GM12878 (cell line): Measurements from ENCODE around the gene FAM167B. TPM values are rescaled to one million over a fixed set of nuclear protein-coding genes. Genes with fewer than 3 reads are reported as not detected.

Experiments used
- ATAC-seq: fragments of 200-7000 bp; cut with Tn5 transposase; 3 replicates; pipeline ENCODE4 v1.9.1; 2020; ENCODE audit warnings: mild to moderate bottlenecking, moderate library complexity
- BruUV-seq: library from RNA; stranded (reverse); fragments of 400-500 nt; replicated peaks from 2 replicates; lab custom pipeline; 2021; lab: Mats Ljungman, UMichigan
- CTCF ChIA-PET: fragments of 300-600 bp; sonication (Branson Sonifier 250); formaldehyde crosslinking; extraction: SDS; loops from one replicate; lab custom pipeline; 2021; ENCODE audit warnings: inconsistent platforms; lab: Yijun Ruan, JAX
- POLR2A ChIA-PET: fragments of 350-600 bp; formaldehyde crosslinking; extraction: SDS; loops from one replicate; lab custom pipeline; 2021; ENCODE audit warnings: inconsistent platforms; lab: Charles Lee
- RAD21 ChIA-PET: fragments of 300-600 bp; sonication (Branson Sonifier 250); formaldehyde crosslinking; loops from one replicate; lab custom pipeline; 2023; ENCODE audit warnings: antibody characterized with exemption; ENCODE audit not compliant: unreplicated experiment; lab: Charles Lee
- SMC1A ChIA-PET: fragments of 300-600 bp; sonication (Branson Sonifier 250); formaldehyde crosslinking; loops from one replicate; lab custom pipeline; 2023; ENCODE audit not compliant: unreplicated experiment, uncharacterized antibody; lab: Charles Lee
- DNase-seq: peaks from one replicate; pipeline ENCODE4 v3.0.0-alpha.2; 2011; ENCODE audit warnings: low read depth, low spot score
- FAIRE-seq: peaks from 3 replicates; lab custom pipeline; 2011; peaks lifted over from hg19 to GRCh38; lab: Jason Lieb, UNC
- H2AFZ ChIP-seq: 2 replicates; pipeline ENCODE4 v1.6.0; 2011; ENCODE audit warnings: low read depth, low read length, control low read depth; ENCODE audit not compliant: control insufficient read depth
- H3K27ac ChIP-seq: 2 replicates; pipeline ENCODE4 v1.5.1; 2011; ENCODE audit warnings: control low read depth; ENCODE audit not compliant: control insufficient read depth, insufficient read depth
- H3K27me3 ChIP-seq, 2 experiments: replicated peaks in 1 of 2; 2 replicates each; pipeline versions ENCODE4 v1.6.0 to v1.6.1; 2011; ENCODE audit warnings: low read length in 1 of 2; ENCODE audit not compliant: control insufficient read depth in 2 of 2, insufficient read depth in 2 of 2
- H3K36me3 ChIP-seq, 2 experiments: 2 replicates each; pipeline ENCODE4 v1.5.1; 2011; ENCODE audit warnings: low read length in 1 of 2; ENCODE audit not compliant: control insufficient read depth in 2 of 2, insufficient read depth in 2 of 2
- H3K4me1 ChIP-seq: 2 replicates; pipeline ENCODE4 v1.6.1; 2011; ENCODE audit warnings: mild to moderate bottlenecking, low read length, moderate library complexity, mixed read lengths; ENCODE audit not compliant: control insufficient read depth, insufficient read depth
- H3K4me2 ChIP-seq: 2 replicates; pipeline ENCODE4 v1.6.0; 2011; ENCODE audit warnings: control low read depth; ENCODE audit not compliant: control insufficient read depth, insufficient read depth
- H3K4me3 ChIP-seq: fragments of 200-600 bp; sonication (generic); 2 replicates; pipeline ENCODE4 v1.5.1; 2016
- H3K79me2 ChIP-seq: 2 replicates; pipeline ENCODE4 v1.6.0; 2011; ENCODE audit warnings: low read length; ENCODE audit not compliant: control insufficient read depth, insufficient read depth
- H3K9ac ChIP-seq: 2 replicates; pipeline ENCODE4 v1.8.0; 2011; ENCODE audit warnings: low read length, control low read depth, mixed read lengths; ENCODE audit not compliant: control insufficient read depth, insufficient read depth
- H3K9me3 ChIP-seq: replicated peaks from 3 replicates; pipeline ENCODE4 v1.5.1; 2011; ENCODE audit warnings: mild to moderate bottlenecking, low read length; ENCODE audit not compliant: control insufficient read depth, insufficient read depth
- H4K20me1 ChIP-seq: 2 replicates; pipeline ENCODE4 v1.6.0; 2011; ENCODE audit not compliant: control insufficient read depth, insufficient read depth
- BACH1 ChIP-seq: fragments of 450-650 bp; IDR thresholded peaks from 2 replicates; pipeline ENCODE4 v1.6.1; 2017; ENCODE audit warnings: mild to moderate bottlenecking, borderline replicate concordance
- BMI1 ChIP-seq: fragments of 450-650 bp; IDR thresholded peaks from 2 replicates; pipeline ENCODE4 v1.6.1; 2016; ENCODE audit warnings: mild to moderate bottlenecking, moderate library complexity, borderline replicate concordance
- CEBPZ ChIP-seq: fragments of 150-350 bp; IDR thresholded peaks from 2 replicates; pipeline ENCODE4 v1.6.1; 2016; ENCODE audit warnings: low read depth, low read length
- CHD4 ChIP-seq: fragments of 200-600 bp; sonication (generic); IDR thresholded peaks from 2 replicates; pipeline ENCODE4 v1.6.1; 2016; ENCODE audit warnings: mild to moderate bottlenecking
- E4F1 ChIP-seq: fragments of 450-650 bp; IDR thresholded peaks from 2 replicates; pipeline ENCODE4 v1.6.1; 2018; ENCODE audit warnings: borderline replicate concordance, mild to moderate bottlenecking; ENCODE audit not compliant: partially characterized antibody
- EED ChIP-seq: sonication (generic); IDR thresholded peaks from 2 replicates; pipeline ENCODE4 v1.6.1; 2016; ENCODE audit warnings: antibody characterized with exemption, low read depth
- EZH2 ChIP-seq: IDR thresholded peaks from 2 replicates; pipeline ENCODE4 v1.6.1; 2012; ENCODE audit warnings: low read depth, mild to moderate bottlenecking, control low read depth, inconsistent platforms, low read length, borderline replicate concordance; ENCODE audit not compliant: control insufficient read depth
- HDAC2 ChIP-seq: fragments of 200-600 bp; sonication (generic); IDR thresholded peaks from 2 replicates; pipeline ENCODE4 v1.6.1; 2017
- KDM1A ChIP-seq: fragments of 200-600 bp; sonication (generic); IDR thresholded peaks from 2 replicates; pipeline ENCODE4 v1.6.1; 2016; ENCODE audit warnings: borderline replicate concordance
- MTA2 ChIP-seq: fragments of 450-650 bp; IDR thresholded peaks from 2 replicates; pipeline ENCODE4 v1.6.1; 2016; ENCODE audit warnings: low read depth, mild to moderate bottlenecking, moderate library complexity
- NBN ChIP-seq: fragments of 450-650 bp; IDR thresholded peaks from 2 replicates; pipeline ENCODE4 v1.6.1; 2016
- SRF ChIP-seq, 2 experiments: IDR thresholded peaks; 2 replicates each; pipeline ENCODE4 v1.6.1; 2011; ENCODE audit warnings: low read depth in 2 of 2, low read length in 2 of 2, mild to moderate bottlenecking in 1 of 2, moderate library complexity in 1 of 2
- ZBED1 ChIP-seq: IDR thresholded peaks from 2 replicates; pipeline ENCODE4 v1.6.1; 2016; ENCODE audit warnings: borderline replicate concordance
- ZNF687 ChIP-seq: fragments of 450-650 bp; IDR thresholded peaks from 2 replicates; pipeline ENCODE4 v1.6.1; 2017; ENCODE audit warnings: mild to moderate bottlenecking, moderate library complexity
- WGBS: methylation state at CpG from one replicate; pipeline ENCODE4 v1.1.6; 2016; ENCODE audit warnings: low lambda C conversion rate; ENCODE audit not compliant: insufficient replicate concordance, insufficient coverage; ENCODE audit errors: missing lambda C conversion rate; 5-methylcytosine and 5-hydroxymethylcytosine counted together
- in situ Hi-C: fragments of 300-500 bp; cut with MboI; formaldehyde crosslinking; loops from 9 replicates; pipeline ENCODE4 v1.14.3; 2018; ENCODE audit warnings: mixed read lengths
- intact Hi-C: fragments of 100-400 bp; cut with micrococcal nuclease; formaldehyde crosslinking; loops from one replicate; pipeline ENCODE4 v1.14.2; 2022; ENCODE audit not compliant: unreplicated experiment
- polyA plus RNA-seq, 11 experiments: library from polyadenylated mRNA; depleted of rRNA in 4 of 11; unstranded in 6 of 11; stranded (reverse) in 5 of 11; fragments of >200 nt; fragmentation: Nextera tagmentation in 4 of 11; fragmentation: Illumina TruSeq in 1 of 11; extraction: Ambion mirVana in 4 of 11; extraction: Trizol in 1 of 11; gene quantifications; 1 replicate in 1 of 11; 2 replicates in 10 of 11; pipeline versions ENCODE4 v1.2.1 to v1.2.3, GENCODE V29; 2011 to 2016; ENCODE audit warnings: inconsistent platforms in 2 of 11, missing spikeins in 2 of 11, low read depth in 1 of 11
- total RNA-seq, 4 experiments: library from RNA; depleted of rRNA in 3 of 4; stranded (reverse); fragments of >200 nt in 3 of 4; fragmentation: Illumina TruSeq in 1 of 4; extraction: Trizol in 1 of 4; gene quantifications; 2 replicates each; pipeline versions ENCODE4 v1.2.1 to v1.2.3, GENCODE V29; 2013 to 2021

Gene FAM167B
- total and polyA plus RNA-seq, 10 of the 15 experiments (the other 5 are each of a cell fraction or from before 2014, with no cell fraction given), result 0.07 to 1.2 (median 0.36) TPM; not detected in 2

- TF ChIP-seq BACH1, result no peak
- no peak for TF ChIP-seq ZBED1
These were observed 27.8 kb downstream of the FAM167B start (continued) for GRCh38 chr1:32274646-32275340.

GRCh38 chr1:32275424-32275823 lies 28.4 kb downstream of the FAM167B start:
- BruUV-seq, result no TSS peak
- TF ChIP-seq E4F1 (no peak), NBN (no peak), ZNF687 (no peak), MTA2 (no peak), EZH2 (no peak), KDM1A (no peak), SRF (IDR thresholded peaks at IDR 0.05; ENCODE audit: low read depth in 2 of 2, low read length in 2 of 2) (no peak), HDAC2 (no peak), EED (no peak), CEBPZ (no peak), BMI1 (no peak), CHD4 (no peak)

More at GRCh38 chr1:32275424-32275823, 28.4 kb downstream of the FAM167B start:
- RAD21 ChIA-PET, result no interaction called here
- SMC1A ChIA-PET, result no interaction called here
- Histone ChIP-seq H3K36me3 (peaks cover 1 to 12% of the 10 kb centered on the region in 2 experiments), H4K20me1 (no peaks in the 10 kb centered on the region), H3K27ac (no peak overlapping the region), H2AFZ (no peak overlapping the region), H3K4me2 (no peak overlapping the region), H3K4me3 (no peak overlapping the region), H3K9me3 (no peaks in the 10 kb centered on the region), H3K27me3 (no peaks in the 10 kb centered on the region), H3K4me1 (peaks cover 7% of the 10 kb centered on the region), H3K9ac (no peak overlapping the region), H3K79me2 (no peaks in the 10 kb centered on the region; the same call in none of the 2 replicates)
- WGBS, result 78% methylated on average over 22 of the region's 41 CpGs
- FAIRE-seq (no peak), DNase-seq (no peak), ATAC-seq (no peak)
- intact Hi-C loops, result no loop called here
- CTCF ChIA-PET, result no interaction called here
- in situ Hi-C loops, result no loop called here
- POLR2A ChIA-PET, result no interaction called here
